ENCODE measurements around the gene MEIS2.

DNA sequence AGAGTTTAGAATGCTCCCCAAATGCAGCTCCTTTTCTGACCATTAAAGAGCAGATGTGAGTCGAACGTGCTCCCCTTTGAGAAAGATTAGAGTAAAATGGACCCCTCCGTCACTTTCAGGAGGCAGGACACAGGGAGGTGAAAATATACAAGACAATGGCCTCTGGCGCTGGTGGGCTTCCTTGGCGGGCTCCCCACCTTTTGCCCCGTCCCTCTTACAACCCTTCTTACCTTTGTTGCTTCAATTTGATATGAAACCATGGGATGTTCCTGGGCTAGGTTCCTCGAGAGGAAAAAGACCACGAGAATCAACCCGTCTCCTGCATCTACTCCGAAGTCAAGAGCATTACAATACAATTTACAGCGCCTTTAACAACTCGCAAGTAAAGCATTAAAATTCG, 214.2 kb downstream of the MEIS2 start:
- TF ChIP-seq POLR2AphosphoS5 (IDR thresholded peaks at IDR 0.05; ENCODE audit: low read depth, low read length) (no peak), SIN3A (IDR thresholded peaks at IDR 0.05; ENCODE audit: borderline replicate concordance, insufficient read depth, low read length) (no peak), REST (IDR thresholded peaks at IDR 0.05; ENCODE audit: insufficient read depth in 1 of 2, low read depth in 2 of 2, low read length in 2 of 2) (no peak), TAF1 (IDR thresholded peaks at IDR 0.05; ENCODE audit: borderline replicate concordance, insufficient read depth, low read length) (no peak)
